Cerebellar nuclear complex (tissue), 1 donor: ENCODE results near the gene BORCS6.
A peak's percentile ranks its signal among the peaks of the same experiment; 100 is the strongest.
"Not testable (repeated sequence)": the region's sequence is repeated elsewhere in the genome, so short reads cannot be mapped to it uniquely, and the experiment has no call there.

Source experiments
- DNase-seq, 2 experiments: peaks; one replicate each; lab custom pipeline; 2025; lab: John Stamatoyannopoulos, UW

BORCS6 gene

DNA sequence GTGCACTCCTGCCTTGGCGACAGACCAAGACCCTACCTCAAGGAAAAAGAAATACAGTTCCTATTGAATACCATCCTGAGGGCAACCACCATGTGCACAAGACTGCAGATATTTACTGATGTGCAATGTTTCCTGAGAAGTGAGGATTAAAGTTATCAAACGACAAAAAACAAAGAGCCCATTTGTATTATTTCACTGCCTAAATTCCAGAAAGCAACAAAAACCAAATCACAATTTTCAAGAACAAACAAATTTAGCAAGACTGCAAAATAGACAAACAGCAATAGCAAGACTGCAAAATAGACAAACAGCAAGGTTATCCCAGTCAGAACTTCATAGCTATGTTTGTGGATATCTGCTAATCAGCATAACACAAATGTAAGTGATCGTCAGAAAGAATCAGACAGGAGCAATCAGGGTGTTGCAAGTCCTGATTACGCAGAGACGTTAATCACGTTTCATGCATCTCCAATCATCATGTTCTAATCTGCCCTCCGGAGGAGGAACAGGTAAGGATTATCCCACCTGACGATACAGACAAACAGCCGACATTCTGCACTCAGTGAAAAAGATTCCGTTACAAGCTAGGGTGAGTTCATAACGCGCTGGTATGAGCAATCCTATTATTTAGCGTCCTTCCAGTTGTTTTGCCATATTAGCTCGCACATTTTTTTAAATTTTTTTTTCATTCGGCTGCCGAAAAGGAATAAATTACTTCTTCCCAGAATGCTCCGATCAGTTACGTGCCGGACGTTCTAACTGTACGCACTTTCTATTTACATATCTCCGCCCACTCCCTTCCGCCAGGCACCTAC, 16.7 kb downstream of the BORCS6 start:
- DNase-seq, result peak; percentile 90 to 92

GRCh38 chr17:8170186-8170585, 19.8 kb downstream of the BORCS6 start:
- not testable (repeated sequence) for DNase-seq

DNA sequence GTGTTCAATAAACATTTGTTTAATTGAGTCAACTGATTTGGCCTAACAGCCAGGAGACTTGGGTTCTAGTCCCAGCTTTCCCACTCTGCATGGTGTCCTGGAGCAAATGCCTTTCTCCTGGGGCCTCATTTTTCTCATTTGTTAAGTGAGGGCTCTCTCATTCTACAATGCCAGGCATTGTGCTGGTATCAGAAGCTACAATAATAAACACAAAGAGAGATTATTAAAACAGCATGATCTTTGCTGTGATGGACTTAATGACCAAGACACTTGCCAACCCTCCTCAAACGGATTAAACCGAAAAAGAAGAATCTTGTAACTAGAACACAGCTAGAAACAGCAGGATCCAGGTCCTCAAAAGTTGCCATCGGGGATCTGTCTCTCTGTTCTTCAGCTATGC, 22.5 kb downstream of the BORCS6 start:
- DNase-seq, result no peak

GRCh38 chr17:8166731-8167130, 23.2 kb downstream of the BORCS6 start:
- DNase-seq, result no peak

DNA sequence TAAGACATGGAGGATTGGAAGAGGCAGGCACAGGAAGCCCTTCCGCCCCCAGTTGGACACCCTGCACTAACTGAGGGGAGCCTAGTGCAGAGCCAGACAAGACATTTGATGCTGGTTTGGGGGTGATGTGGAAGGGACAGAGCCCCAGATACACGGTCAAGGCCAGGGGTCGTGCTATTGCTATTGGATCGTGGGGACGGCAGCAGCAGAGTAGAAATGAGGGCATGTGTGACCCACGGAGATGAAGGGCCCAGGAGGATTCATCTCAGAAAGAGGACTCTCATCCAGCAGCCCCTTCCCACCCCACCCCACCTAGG, 25.2 kb downstream of the BORCS6 start:
- no peak for DNase-seq

DNA sequence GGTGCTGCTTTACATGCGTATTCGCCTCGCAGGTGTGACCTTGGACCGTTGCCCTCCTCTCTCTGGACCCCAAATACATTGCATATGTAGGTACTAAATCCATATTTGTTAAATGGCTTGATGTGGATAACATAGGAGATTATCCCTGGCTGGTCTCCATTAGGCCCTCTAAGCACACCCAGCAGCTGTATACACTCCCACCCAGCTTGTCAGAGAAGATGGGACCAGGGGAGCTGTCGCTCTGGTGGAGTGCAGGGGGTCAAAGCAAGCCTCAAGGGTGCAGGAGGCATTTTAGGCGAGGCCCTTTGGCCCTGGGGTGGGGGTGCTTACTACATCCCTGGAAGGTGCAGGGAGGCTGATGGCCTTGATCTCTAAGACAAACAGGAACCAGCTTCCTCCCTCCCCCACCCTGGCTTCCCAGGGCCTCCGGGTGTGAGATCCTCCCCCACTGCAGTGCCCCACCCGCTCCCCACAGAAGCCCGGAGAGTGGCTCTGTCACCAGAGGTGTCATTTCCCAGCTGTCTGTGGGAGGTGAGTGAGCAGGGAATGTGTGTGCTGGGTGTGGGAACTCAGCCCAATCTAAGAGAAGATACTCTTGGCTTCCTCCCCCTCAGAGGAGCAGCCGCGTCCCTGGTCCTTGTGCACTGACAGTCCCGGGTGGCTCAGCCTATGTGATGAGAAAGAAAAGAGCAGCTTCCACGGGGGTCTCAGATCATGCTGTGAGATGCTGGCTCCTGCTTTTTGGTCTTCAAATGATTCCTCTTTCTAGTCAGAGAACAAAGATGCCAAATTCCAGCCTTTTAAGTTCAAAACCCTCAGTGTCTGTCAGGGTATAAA, 25.8 kb downstream of the BORCS6 start:
- DNase-seq, result no peak

GRCh38 chr17:8162997-8163977, 26.7 kb downstream of the BORCS6 start:
- DNase-seq, result no peak

DNA sequence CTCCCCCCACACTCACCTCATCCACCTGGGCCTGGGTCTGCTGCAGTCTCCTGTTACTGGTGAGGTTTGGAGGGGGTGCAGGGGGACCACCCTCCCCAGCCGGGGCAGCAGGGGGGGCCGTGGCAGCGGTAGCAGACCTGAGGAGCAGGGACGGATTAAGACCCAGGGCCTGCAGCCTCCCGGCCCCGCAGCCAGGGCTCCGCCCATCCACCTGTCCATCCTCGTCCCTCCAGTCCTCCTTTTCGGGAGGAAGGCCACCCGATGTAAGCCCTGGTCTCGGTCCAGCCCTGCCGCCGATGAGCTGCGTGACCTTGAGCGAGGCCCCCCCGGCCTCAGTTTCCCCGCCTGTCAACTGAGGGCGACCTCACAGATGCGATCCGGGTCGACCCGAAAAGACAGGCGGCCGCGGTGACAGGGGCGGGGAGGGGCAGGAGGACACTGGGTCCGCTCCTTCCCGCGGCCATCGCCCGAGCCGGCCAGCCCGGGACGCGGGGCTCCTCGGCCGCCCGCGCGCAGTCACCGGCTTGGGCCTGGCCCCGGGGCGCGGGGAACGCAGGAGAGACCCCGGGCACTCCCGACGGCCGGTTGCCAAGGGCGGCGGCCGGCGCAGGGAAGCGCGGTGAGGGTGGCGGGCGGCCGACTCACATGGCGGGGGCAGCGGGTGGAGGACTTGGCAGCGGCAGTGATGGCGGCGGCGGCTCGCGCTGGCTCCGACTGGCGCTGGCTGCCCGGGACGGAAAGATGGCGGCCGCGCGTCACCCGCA, 27.6 kb downstream of the BORCS6 start, which contains the start of gene VAMP2:
Gene VAMP2, minus strand, starts transcription at position 716 of the 764 bp plus-strand sequence. Its CDS starts 69 bp downstream, at position 647.
- DNase-seq, result peak in 1 of 2 experiments; percentile 25

- DNase-seq, result no peak
Measured at GRCh38 chr17:8161289-8162232, 28.4 kb downstream of the BORCS6 start.

GRCh38 chr17:8160741-8161221, 29.2 kb downstream of the BORCS6 start:
- no peak for DNase-seq

DNA sequence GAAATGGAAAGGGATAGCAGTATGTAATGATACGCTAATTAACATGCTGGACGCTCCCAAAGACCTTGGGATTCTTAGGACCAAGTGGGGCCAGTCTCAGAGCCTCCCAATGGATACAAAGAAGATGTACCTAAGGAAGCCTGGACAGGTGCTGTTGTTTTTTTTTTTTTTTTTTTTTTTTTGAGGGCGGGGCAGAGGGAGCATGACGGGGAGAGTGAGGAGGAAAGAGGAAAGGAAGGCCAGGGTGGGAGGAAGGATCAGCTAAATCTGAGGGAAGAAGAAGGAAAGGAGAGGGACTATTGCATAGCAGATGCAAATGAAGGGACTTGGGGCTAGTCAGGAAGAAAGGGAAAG, 29.8 kb downstream of the BORCS6 start:
- no peak for DNase-seq

DNA sequence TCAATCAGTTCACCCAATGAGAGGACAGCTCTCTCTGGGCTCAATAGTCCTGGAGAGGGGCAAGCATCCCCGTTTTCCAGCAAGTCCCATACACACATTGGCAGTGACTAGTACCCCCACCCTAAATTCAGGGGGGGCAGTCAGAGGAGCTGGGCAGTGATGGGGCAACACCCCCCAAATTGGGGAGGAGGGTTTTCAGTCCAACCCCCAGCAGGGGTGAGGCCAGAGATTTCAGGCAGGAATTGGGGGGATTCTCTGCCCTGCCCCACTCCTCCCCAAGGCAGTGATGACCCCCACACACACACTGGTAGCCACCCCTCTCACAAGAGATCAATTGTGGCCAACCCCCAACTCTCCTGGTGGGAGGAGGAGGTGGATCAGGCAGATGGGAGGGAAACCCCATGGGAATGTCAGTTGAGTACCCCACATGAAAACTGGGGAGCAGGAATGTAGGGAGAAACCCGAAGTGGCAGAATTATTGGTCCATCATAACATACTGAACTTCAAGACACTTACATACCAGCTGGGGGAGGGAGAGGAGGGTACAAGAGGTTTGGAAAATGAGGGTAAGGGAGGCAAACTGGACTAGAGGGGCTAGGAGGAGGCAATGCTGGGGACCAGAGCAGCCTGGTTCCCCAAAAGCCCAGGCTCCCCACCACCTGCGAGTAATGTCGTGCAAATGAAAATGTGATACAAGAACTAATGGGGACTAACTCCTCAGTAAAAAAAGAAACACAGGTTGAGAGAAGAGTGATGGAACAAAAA, 30.3 kb downstream of the BORCS6 start:
- DNase-seq, result no peak

GRCh38 chr17:8159032-8159400, 31.0 kb downstream of the BORCS6 start:
- DNase-seq, result no peak

DNA sequence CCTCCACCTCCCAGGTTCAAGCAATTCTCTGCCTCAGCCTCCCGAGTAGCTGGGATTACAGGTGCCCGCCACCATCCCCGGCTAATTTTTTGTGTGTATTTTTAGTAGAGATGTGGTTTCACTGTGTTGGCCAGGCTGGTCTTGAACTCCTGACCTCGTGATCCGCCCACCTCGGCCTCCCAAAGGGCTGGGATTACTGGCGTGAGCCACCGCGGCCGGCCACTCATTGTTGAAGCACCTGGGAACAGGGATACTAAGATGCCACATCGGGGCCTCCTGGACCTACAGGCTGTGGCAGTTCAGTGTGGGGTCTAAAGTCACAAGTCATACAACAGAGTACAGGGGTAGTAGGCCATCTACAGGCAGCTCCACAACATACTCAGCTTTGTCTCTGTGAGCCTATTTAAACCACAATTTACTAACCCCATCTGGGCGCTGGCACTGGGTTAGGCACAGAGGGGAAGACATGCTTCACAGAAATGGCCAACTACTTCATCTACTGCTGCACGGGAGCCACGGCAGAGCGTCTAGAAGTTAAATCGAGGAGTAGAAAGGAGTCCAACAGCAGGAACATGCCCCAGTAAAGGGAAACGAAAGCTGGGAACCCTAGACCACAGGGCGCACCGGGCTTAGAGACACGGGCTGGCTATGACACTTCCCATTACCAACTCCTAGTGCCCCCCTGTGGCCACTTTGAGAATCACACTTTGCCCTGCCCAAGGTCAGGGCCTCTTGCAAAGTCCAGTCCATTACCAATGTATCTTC, 31.5 kb downstream of the BORCS6 start:
- peak in 1 of 2 experiments; percentile 46 for DNase-seq

- peak; percentile 100 for DNase-seq
Measured at GRCh38 chr17:8156246-8156992, 33.6 kb downstream of the BORCS6 start.

GRCh38 chr17:8155996-8156245, 34.1 kb downstream of the BORCS6 start:
- no peak for DNase-seq

DNA sequence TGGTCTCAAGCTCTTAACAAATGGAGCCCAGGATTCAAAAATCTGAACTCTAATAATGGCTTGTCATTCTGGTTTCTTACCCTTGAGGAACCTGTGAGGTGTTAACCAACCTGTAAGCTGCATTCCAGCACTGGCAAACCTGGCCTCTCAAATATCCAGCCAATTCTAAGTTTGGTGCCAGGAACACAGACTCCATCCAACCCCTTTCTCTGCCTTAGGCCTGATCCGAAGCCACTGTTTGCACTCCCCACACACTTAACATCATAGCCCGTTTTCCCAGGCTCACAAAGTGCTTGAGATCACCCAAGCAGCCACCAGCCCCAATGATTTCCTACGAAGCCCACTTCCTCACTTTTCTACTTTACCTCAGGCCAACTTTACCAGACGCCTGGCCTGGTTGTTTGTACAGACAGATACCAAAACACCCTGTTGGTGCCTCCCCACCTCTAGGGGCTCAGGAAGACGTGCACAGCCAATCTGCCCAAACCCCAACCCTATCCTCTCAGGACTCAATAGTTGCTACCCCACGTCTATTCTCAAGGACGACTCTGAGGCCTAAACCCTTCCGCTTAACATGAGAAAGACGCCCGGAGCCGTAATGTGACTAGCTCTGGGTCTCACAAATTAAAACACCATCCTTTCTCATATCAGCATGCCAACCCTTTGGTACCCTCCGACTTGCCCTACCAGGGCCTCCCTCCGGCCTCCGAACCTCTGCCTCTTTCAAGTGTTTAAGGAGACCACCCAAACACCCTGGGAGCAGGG, 34.6 kb downstream of the BORCS6 start:
- DNase-seq, result no peak
